Stomach smooth muscle (tissue), 2 donors: Measurements from ENCODE around the gene IGF1.

Experiments
- H3K27ac ChIP-seq: one replicate; pipeline ENCODE4 v1.7.0; 2013; ENCODE audit warnings: mild to moderate bottlenecking, low read length, inconsistent platforms
- H3K27me3 ChIP-seq, 2 donors: one replicate each; pipeline ENCODE4 v1.7.0; 2013; ENCODE audit warnings: low read length in 2 of 2; ENCODE audit not compliant: insufficient read depth in 2 of 2, control insufficient read depth in 1 of 2
- H3K36me3 ChIP-seq, 2 donors: one replicate each; pipeline ENCODE4 v1.7.0; 2013; ENCODE audit warnings: low read length in 2 of 2; ENCODE audit not compliant: control insufficient read depth in 2 of 2, insufficient read depth in 2 of 2
- H3K4me1 ChIP-seq: one replicate; pipeline ENCODE4 v1.7.0; 2013; ENCODE audit warnings: low read length; ENCODE audit not compliant: control insufficient read depth, insufficient read depth
- H3K4me3 ChIP-seq, 2 donors: one replicate each; pipeline ENCODE4 v1.7.0; 2013; ENCODE audit warnings: low read length in 2 of 2
- H3K9ac ChIP-seq, 2 donors: one replicate each; pipeline ENCODE4 v1.7.0; 2013; ENCODE audit warnings: low read length in 2 of 2, mild to moderate bottlenecking in 1 of 2
- H3K9me3 ChIP-seq, 2 donors: one replicate each; pipeline ENCODE4 v1.7.0; 2013; ENCODE audit warnings: low read length in 2 of 2; ENCODE audit not compliant: control insufficient read depth in 2 of 2
- donor health status: healthy.
- donor health status: Pancreatic carcinoma.

The IGF1 gene

DNA sequence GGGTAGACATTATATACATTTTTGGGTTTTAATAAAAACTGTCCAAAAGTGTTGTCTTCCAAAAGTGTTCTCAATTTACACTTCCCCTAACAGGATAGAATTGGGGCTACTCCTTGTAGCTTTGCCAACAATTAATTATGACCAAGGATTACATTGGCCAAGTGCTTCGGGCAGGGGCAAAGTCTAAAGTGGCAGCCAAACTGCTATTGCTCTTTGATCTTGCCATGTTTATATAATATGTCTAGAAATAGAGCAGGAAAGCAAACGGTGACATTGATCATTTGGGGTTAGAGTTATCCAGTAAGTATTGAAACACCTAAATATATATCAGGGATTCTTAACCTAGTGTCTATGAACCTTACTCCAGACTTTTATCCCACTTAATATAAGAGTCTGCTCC is 31.2 kb upstream of the IGF1 start:
- Histone ChIP-seq H3K9ac (no peak overlapping the region), H3K9me3 (peaks cover 0 to 1% of the 10 kb centered on the region in 2 donors), H3K27me3 (no peaks in the 10 kb centered on the region), H3K4me1 (no peaks in the 10 kb centered on the region), H3K36me3 (no peaks in the 10 kb centered on the region), H3K4me3 (no peak overlapping the region), H3K27ac (no peak overlapping the region)

DNA sequence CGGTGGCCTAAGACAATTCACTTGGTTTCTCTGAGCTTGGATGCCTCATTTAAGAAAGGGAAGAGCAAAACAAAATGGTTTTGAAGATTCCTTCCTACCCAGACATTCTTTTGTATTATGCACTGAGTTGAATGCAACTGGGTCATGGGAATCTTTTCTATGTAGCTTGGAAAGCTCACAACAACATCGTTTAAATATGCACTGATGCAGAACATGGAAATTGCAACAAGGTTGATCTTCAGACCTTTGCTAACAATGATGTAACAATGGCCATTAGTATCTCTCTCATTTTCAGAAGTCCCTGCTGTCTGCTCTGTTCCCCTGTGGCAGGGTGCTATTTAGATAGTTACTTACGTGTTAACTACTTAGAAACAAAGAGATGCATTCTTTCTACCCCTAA is 30.1 kb upstream of the IGF1 start:
- Histone ChIP-seq H3K27me3 (no peaks in the 10 kb centered on the region), H3K9me3 (no peaks in the 10 kb centered on the region), H3K4me3 (no peak overlapping the region), H3K27ac (no peak overlapping the region), H3K4me1 (no peaks in the 10 kb centered on the region), H3K36me3 (no peaks in the 10 kb centered on the region), H3K9ac (no peak overlapping the region)

GRCh38 chr12:102510031-102510430 is 29.7 kb upstream of the IGF1 start:
- Histone ChIP-seq H3K27ac (no peak overlapping the region), H3K9ac (no peak overlapping the region), H3K9me3 (no peaks in the 10 kb centered on the region), H3K27me3 (no peaks in the 10 kb centered on the region), H3K4me1 (no peaks in the 10 kb centered on the region), H3K4me3 (no peak overlapping the region), H3K36me3 (no peaks in the 10 kb centered on the region)

GRCh38 chr12:102509123-102509626 is 28.8 kb upstream of the IGF1 start:
- Histone ChIP-seq H3K4me1 (no peaks in the 10 kb centered on the region), H3K27me3 (no peaks in the 10 kb centered on the region), H3K36me3 (no peaks in the 10 kb centered on the region), H3K9me3 (no peaks in the 10 kb centered on the region), H3K27ac (no peak overlapping the region), H3K4me3 (no peak overlapping the region), H3K9ac (no peak overlapping the region)

DNA sequence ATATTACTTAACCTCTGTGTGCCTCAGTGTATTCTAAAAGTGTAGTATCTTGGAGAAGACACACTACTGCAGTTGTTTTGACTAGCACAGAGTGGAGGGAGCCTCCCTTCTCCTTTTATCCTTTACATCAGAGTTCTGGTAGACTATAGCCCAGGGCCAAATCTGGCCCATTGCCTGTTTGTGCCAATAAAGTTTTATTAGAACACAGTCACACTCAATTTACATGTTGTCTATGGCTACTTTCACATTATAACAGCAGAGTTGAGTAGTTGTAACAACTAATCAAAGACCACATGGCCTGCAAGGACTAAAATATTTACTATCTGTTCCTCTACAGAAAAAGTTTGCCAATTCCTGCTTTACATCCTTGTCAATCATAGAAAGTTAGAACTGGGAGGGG is 27.7 kb upstream of the IGF1 start:
- no peaks in the 10 kb centered on the region for H3K4me1 ChIP-seq
- H3K4me3 ChIP-seq = no peak overlapping the region
- no peaks in the 10 kb centered on the region for H3K9me3 ChIP-seq
- no peaks in the 10 kb centered on the region for H3K36me3 ChIP-seq
- H3K9ac ChIP-seq = no peak overlapping the region
- no peaks in the 10 kb centered on the region for H3K27me3 ChIP-seq
- no peak overlapping the region for H3K27ac ChIP-seq

- Histone ChIP-seq H3K4me3 (no peak overlapping the region), H3K27ac (no peak overlapping the region), H3K9me3 (no peaks in the 10 kb centered on the region), H3K4me1 (no peaks in the 10 kb centered on the region), H3K9ac (no peak overlapping the region), H3K36me3 (no peaks in the 10 kb centered on the region), H3K27me3 (no peaks in the 10 kb centered on the region)
Measured at GRCh38 chr12:102507301-102507700, 26.9 kb upstream of the IGF1 start.

DNA sequence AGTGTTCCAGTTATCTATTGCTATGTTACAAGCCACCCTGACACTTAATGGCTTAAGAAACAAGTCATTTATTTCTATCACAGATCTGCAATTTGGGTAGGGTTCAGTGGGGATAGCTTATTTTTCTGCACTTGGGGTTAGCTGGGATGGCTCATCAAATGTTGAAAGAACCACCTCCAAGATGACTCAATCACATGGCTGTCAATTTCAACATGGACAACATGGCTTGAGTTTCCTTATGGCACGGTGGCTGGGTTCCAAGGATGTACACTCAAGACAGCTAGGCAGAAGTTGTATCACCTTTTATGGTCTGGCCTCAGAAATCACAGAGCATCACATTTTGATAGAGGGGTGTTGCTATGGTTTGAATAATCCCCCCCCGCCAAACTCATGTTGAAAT is 24.5 kb upstream of the IGF1 start:
- Histone ChIP-seq H3K27ac (no peak overlapping the region), H3K27me3 (no peaks in the 10 kb centered on the region), H3K4me1 (no peaks in the 10 kb centered on the region), H3K9ac (no peak overlapping the region), H3K36me3 (no peaks in the 10 kb centered on the region), H3K9me3 (no peaks in the 10 kb centered on the region), H3K4me3 (no peak overlapping the region)

- Histone ChIP-seq H3K27ac (no peak overlapping the region), H3K36me3 (no peaks in the 10 kb centered on the region), H3K9me3 (no peaks in the 10 kb centered on the region), H3K27me3 (no peaks in the 10 kb centered on the region), H3K4me3 (no peak overlapping the region), H3K9ac (no peak overlapping the region), H3K4me1 (no peaks in the 10 kb centered on the region)
Measured at GRCh38 chr12:102504280-102504679, 23.9 kb upstream of the IGF1 start.

- H3K27me3 ChIP-seq = no peaks in the 10 kb centered on the region
- H3K4me1 ChIP-seq = no peaks in the 10 kb centered on the region
- H3K27ac ChIP-seq = no peak overlapping the region
- no peak overlapping the region for H3K4me3 ChIP-seq
- no peaks in the 10 kb centered on the region for H3K36me3 ChIP-seq
- H3K9me3 ChIP-seq = no peaks in the 10 kb centered on the region
- no peak overlapping the region for H3K9ac ChIP-seq
Measured at GRCh38 chr12:102503831-102504230, 23.5 kb upstream of the IGF1 start.

DNA sequence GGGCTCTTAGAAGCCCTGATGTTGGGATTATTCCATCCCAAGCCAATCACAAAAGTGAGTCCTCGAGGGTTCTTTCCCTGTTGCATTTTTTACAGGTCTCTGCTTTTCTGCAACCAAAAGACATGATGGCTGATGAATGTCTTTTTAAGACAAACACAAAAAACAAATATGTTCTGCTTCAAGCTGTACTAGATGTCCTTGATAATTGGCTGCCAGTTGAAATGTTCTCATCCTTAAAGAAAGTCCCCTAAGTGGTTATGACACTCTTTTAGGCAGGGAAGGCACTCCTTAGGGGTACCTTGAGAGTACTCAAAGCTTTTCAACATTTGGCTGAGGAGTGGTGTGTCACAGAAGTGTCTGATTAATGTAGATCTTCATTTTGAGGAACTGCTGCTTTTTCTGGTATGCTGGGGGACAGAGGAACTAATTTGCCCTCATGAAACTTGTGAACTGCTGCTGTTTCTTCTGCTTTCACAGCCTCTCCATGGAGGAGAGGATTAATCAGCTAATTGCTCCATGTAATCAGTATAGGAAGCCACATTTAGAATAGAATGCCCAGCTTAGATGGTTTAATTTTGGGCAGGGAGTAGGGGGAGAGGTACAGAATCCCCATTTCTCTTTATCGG is 22.8 kb upstream of the IGF1 start:
- H3K36me3 ChIP-seq = no peaks in the 10 kb centered on the region
- no peak overlapping the region for H3K9ac ChIP-seq
- H3K27ac ChIP-seq = no peak overlapping the region
- no peaks in the 10 kb centered on the region for H3K4me1 ChIP-seq
- no peak overlapping the region for H3K4me3 ChIP-seq
- H3K9me3 ChIP-seq = no peaks in the 10 kb centered on the region
- H3K27me3 ChIP-seq = no peaks in the 10 kb centered on the region

DNA sequence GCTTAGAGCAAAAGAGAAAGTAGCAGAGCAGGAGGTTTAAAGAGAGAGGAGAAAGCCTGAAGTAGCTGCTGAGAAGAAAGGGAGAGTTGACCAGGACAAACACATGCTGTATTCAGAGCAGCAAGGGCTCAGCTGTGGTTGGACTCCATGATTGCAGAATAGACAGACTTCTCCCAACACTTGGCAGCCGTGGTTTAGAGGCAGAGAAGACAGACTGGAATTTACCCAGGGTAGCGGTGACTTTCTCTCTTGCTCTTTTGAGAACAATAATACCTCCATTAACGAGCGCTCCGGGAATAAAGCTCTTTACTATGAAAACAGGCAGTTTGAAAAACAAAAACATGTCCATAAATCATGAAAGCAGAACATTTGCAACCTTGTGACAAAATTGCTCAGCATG is 21.4 kb upstream of the IGF1 start:
- Histone ChIP-seq H3K4me1 (no peaks in the 10 kb centered on the region), H3K36me3 (no peaks in the 10 kb centered on the region), H3K27me3 (no peaks in the 10 kb centered on the region), H3K27ac (no peak overlapping the region), H3K4me3 (no peak overlapping the region), H3K9ac (no peak overlapping the region), H3K9me3 (no peaks in the 10 kb centered on the region)
